GM19455 (cell line): ENCODE results near the gene PLK3.

Source experiments
- ATAC-seq: cut with Tn5 transposase; IDR thresholded peaks from one replicate; pipeline ENCODE4 v1.9.1; 2021; ENCODE audit not compliant: unreplicated experiment

The PLK3 gene

GRCh38 chr1:44853201-44853600 is 53.0 kb downstream of the PLK3 start:
- ATAC-seq: no peak

- ATAC-seq: no peak
Measured at GRCh38 chr1:44854970-44855369, 54.8 kb downstream of the PLK3 start.
